Measurements from ENCODE around the gene CD276. TPM values are rescaled to one million over a fixed set of nuclear protein-coding genes. Genes with fewer than 3 reads are reported as not detected.

CD276 gene
- total and polyA plus RNA-seq, 2 experiments from 2014 or later = 94.6 to 104 TPM

DNA sequence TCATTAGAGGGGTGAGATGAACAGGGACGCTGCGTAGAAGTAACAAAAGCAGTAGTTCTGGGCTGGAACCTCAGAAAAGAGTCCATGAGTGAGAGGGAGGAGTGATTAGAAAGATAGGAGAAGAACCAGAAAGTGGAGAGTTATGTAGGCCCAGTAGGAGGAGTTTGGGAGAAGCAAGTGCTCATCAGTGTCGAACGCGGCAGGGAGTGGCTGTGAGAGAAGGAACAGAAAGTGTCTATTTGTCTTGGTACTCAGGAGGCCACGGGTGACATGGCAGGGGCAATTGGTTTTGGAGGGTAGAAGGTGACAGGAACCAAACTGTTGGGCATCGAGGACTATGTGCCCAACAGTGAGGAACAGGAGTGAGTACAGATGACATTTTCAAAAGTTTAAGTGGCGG is 70.3 kb downstream of the CD276 start:
- H3K36me3 ChIP-seq (ENCODE audit: low read depth) = no peaks in the 10 kb centered on the region
- H3K9me2 ChIP-seq (ENCODE audit: insufficient read depth) = no peaks in the 10 kb centered on the region
- no peaks in the 10 kb centered on the region for H4K20me1 ChIP-seq (ENCODE audit: insufficient read depth)
- no peak overlapping the region for H3K4me3 ChIP-seq
- H3K4me1 ChIP-seq (ENCODE audit: insufficient read depth) = no peaks in the 10 kb centered on the region
- H3K27ac ChIP-seq = no peak overlapping the region
- DNase-seq = peak; percentile 25
- no peak for TF ChIP-seq EZH2phosphoT487 (IDR thresholded peaks at IDR 0.05; ENCODE audit: insufficient read depth, low read depth)
- no peak for TF ChIP-seq EZH2 (IDR thresholded peaks at IDR 0.05; ENCODE audit: insufficient read depth, poor library complexity, severe bottlenecking)
- H3K27me3 ChIP-seq (replicated peaks; ENCODE audit: insufficient read depth) = peaks cover 29% of the 10 kb centered on the region
- H2AFZ ChIP-seq = no peak overlapping the region
- no peaks in the 10 kb centered on the region for H3F3A ChIP-seq (ENCODE audit: insufficient read depth)
- H3K9ac ChIP-seq = no peak overlapping the region
- H3K79me2 ChIP-seq (ENCODE audit: insufficient read depth) = no peaks in the 10 kb centered on the region
- in situ Hi-C loops (cut with MboI) = no loop called here
- no peaks in the 10 kb centered on the region for H3K9me3 ChIP-seq (ENCODE audit: low read depth)
- H3K4me2 ChIP-seq (ENCODE audit: unreplicated experiment) = no peak overlapping the region
- 44 to 47% methylated on average over 8 of the region's 8 CpGs for WGBS, 2 experiments (ENCODE audit: low coverage in 1 of 2, low lambda C conversion rate in 2 of 2, missing lambda C conversion rate in 2 of 2)

DNA sequence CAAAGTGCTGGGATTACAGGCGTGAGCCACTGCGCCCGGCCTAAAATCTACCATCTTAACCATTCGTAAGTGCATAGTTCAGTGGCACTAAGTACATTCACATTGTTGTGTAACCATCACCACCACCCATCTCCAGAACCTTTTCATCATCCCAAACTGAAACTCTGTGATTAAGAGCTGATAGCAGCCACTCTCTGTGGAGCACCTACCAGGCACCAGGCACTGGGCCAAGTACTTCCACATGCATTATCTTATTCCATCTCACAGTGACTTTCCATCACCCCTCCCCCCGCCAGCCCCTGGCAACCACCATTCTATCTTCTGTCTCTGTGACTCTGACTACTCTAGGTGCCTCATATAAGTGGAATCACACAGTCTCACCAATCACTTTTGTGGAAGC is 71.3 kb downstream of the CD276 start:
- Histone ChIP-seq H3K4me1 (ENCODE audit: insufficient read depth) (no peaks in the 10 kb centered on the region), H3K27ac (no peak overlapping the region), H3K36me3 (ENCODE audit: low read depth) (no peaks in the 10 kb centered on the region), H3K4me3 (no peak overlapping the region), H3K9ac (no peak overlapping the region), H4K20me1 (ENCODE audit: insufficient read depth) (no peaks in the 10 kb centered on the region), H3K9me3 (ENCODE audit: low read depth) (no peaks in the 10 kb centered on the region), H3K4me2 (ENCODE audit: unreplicated experiment) (no peak overlapping the region), H3F3A (ENCODE audit: insufficient read depth) (no peaks in the 10 kb centered on the region), H2AFZ (no peak overlapping the region), H3K27me3 (replicated peaks; ENCODE audit: insufficient read depth) (peaks cover 38% of the 10 kb centered on the region), H3K9me2 (ENCODE audit: insufficient read depth) (no peaks in the 10 kb centered on the region), H3K79me2 (ENCODE audit: insufficient read depth) (no peaks in the 10 kb centered on the region)
- TF ChIP-seq EZH2 (IDR thresholded peaks at IDR 0.05; ENCODE audit: insufficient read depth, poor library complexity, severe bottlenecking) = no peak
- TF ChIP-seq EZH2phosphoT487 (IDR thresholded peaks at IDR 0.05; ENCODE audit: insufficient read depth, low read depth) = no peak
- 79 to 89% methylated on average over 5 of the region's 5 CpGs for WGBS, 2 experiments (ENCODE audit: low coverage in 1 of 2, low lambda C conversion rate in 2 of 2, missing lambda C conversion rate in 2 of 2)
- DNase-seq = no peak
- in situ Hi-C loops (cut with MboI) = no loop called here

DNA sequence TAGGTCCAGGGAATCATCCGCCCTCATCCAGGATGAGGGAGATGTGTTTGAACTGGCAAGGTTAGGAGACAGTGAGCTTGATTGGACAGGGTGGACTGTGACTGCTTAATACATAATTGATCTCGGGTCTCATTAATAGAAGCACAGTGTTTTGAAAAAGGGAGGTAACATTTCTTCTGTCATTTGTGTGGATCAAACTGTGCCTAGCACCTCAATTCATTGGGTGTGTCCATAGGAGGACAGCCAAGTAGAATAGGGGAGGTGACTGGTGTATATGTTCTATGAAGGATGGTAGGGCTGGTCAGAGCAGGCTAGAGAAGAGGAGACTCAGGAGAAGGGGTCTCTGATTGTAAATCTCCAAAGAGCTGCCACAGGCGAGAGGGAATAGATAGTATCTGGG is 71.8 kb downstream of the CD276 start:
- 69 to 70% methylated on average over 3 of the region's 3 CpGs for WGBS, 2 experiments (ENCODE audit: low coverage in 1 of 2, low lambda C conversion rate in 2 of 2, missing lambda C conversion rate in 2 of 2)
- no peak overlapping the region for H3K4me2 ChIP-seq (ENCODE audit: unreplicated experiment)
- no peak for DNase-seq
- H3K9ac ChIP-seq = no peak overlapping the region
- in situ Hi-C loops (cut with MboI) = no loop called here
- H3K4me1 ChIP-seq (ENCODE audit: insufficient read depth) = no peaks in the 10 kb centered on the region
- no peak for TF ChIP-seq EZH2phosphoT487 (IDR thresholded peaks at IDR 0.05; ENCODE audit: insufficient read depth, low read depth)
- TF ChIP-seq EZH2 (IDR thresholded peaks at IDR 0.05; ENCODE audit: insufficient read depth, poor library complexity, severe bottlenecking) = no peak
- no peaks in the 10 kb centered on the region for H3K9me2 ChIP-seq (ENCODE audit: insufficient read depth)
- no peaks in the 10 kb centered on the region for H4K20me1 ChIP-seq (ENCODE audit: insufficient read depth)
- no peak overlapping the region for H3K27ac ChIP-seq
- peaks cover 38% of the 10 kb centered on the region for H3K27me3 ChIP-seq (replicated peaks; ENCODE audit: insufficient read depth)
- 0 out of 2 replicates have a peak, but pooled peaks cover 2% of the 10 kb centered on the region for H3F3A ChIP-seq (ENCODE audit: insufficient read depth)
- H3K36me3 ChIP-seq (ENCODE audit: low read depth) = no peaks in the 10 kb centered on the region
- H3K4me3 ChIP-seq = no peak overlapping the region
- H2AFZ ChIP-seq = no peak overlapping the region
- H3K9me3 ChIP-seq (ENCODE audit: low read depth) = no peaks in the 10 kb centered on the region
- H3K79me2 ChIP-seq (ENCODE audit: insufficient read depth) = no peaks in the 10 kb centered on the region

DNA sequence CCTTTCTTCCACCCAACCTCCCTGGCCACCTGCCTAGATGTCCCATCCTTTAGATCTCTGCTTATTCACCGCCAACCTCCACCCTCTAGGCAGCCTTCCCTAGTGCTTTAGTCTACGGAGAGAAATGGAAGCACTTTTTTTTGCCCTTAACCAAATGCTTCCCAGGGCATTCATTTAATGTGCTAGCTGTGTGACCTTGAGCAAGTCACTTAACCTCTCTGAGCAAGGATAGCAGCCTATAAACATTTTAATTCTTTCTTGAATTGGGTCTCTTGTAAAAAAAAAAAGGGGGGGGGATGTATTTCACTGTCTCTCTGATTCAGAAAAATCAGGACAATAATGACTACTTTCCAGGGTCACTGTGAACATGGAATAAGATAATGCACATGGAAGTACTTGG is 72.2 kb downstream of the CD276 start:
- Histone ChIP-seq H3K4me1 (ENCODE audit: insufficient read depth) (no peaks in the 10 kb centered on the region), H3K9me2 (ENCODE audit: insufficient read depth) (no peaks in the 10 kb centered on the region), H3K79me2 (ENCODE audit: insufficient read depth) (no peaks in the 10 kb centered on the region), H3K27ac (no peak overlapping the region), H3K4me2 (ENCODE audit: unreplicated experiment) (no peak overlapping the region), H3K9ac (no peak overlapping the region), H3F3A (ENCODE audit: insufficient read depth) (0 out of 2 replicates have a peak, but pooled peaks cover 4% of the 10 kb centered on the region), H3K36me3 (ENCODE audit: low read depth) (no peaks in the 10 kb centered on the region), H4K20me1 (ENCODE audit: insufficient read depth) (no peaks in the 10 kb centered on the region), H3K27me3 (replicated peaks; ENCODE audit: insufficient read depth) (peaks cover 43% of the 10 kb centered on the region), H3K9me3 (ENCODE audit: low read depth) (no peaks in the 10 kb centered on the region), H3K4me3 (no peak overlapping the region), H2AFZ (no peak overlapping the region)
- in situ Hi-C loops (cut with MboI) = no loop called here
- 52 to 55% methylated on average over 2 of the region's 2 CpGs for WGBS, 2 experiments (ENCODE audit: low coverage in 1 of 2, low lambda C conversion rate in 2 of 2, missing lambda C conversion rate in 2 of 2)
- TF ChIP-seq EZH2phosphoT487 (IDR thresholded peaks at IDR 0.05; ENCODE audit: insufficient read depth, low read depth) = no peak
- TF ChIP-seq EZH2 (IDR thresholded peaks at IDR 0.05; ENCODE audit: insufficient read depth, poor library complexity, severe bottlenecking) = no peak
- no peak for DNase-seq
